RPMI7951 (cell line): ENCODE measurements around the gene SLC38A8. TPM values are rescaled to one million over a fixed set of nuclear protein-coding genes. Genes with fewer than 3 reads are reported as not detected.

ENCODE experiments used
- DNase-seq: peaks from one replicate; pipeline ENCODE4 v3.0.0-alpha.2; 2012; ENCODE audit warnings: low read depth
- total RNA-seq: library from RNA; depleted of rRNA; stranded (reverse); fragments of >200 nt; shearing (Covaris generic); gene quantifications from 2 replicates; pipeline ENCODE4 v1.2.3, GENCODE V29; 2014; rRNA removed

Gene SLC38A8
- total RNA-seq, 1 experiment from 2014 or later = not detected

DNA sequence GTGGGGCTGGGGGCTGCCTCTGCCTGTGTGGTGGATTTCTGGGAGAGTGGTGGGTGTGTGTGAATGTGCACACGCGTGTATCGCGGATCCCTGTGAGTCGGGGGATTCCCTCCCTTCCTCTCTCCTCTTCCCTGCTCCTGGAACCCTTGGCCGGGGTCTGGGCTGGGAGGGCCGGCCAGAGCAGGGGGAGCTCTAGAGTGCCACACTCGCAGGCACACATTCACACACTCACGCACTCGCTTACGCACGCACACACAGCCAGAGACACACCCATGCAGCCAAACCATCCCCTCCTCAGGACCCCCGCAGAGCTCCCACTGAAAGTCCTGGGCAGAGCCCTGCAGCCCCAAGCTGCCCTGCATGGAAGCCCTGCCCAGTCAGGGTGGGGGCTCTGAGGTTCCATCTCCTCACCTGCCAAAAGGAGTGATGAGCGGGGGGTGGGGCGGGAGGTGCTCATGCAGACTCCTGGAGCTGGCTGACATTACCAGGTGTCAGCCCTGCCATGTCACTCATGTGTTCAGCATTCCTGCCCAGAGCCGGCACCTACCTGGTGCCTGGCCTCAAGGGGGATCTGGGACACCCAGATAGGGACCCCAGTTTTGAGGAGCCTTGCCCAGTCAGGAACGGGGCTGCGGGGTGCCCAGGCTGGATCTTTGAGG lies 72.7 kb downstream of the SLC38A8 start:
- DNase-seq = no peak

DNA sequence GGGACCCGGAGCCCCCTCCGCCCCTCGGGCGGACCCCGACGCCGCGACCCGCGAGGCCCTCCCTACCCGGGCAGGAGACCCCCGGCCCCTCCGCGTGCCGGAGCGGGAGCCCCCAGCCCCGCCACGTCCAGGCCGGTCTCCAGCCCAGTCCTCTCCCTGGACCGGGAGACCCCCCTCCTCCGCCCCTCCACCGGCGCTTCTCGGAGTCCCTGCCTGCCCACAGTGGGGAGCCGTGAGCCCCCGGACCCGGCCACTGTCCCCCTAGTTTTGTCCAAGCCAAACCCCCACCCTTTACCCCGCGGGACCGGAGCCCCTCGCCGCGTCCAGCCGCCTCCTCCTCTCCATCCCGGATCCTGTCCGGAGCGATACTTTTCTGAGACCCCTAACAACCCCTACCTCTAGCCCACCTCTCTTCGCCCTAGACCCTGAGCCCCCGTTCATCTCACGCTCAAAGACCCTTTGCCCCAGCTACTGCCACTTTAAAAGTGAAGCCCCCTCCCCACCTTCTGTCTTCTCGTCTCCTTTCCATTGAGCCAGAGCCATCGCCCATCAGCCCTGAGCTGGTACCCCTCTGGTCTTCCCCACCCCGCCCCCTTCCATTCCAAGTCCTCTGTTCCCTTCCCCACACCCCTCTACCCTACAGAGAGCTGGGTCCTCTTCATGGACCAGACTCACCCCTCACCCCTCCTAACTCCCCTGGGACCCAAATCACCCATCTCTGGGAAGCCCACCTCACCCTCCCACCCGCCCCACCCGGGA lies 73.5 kb downstream of the SLC38A8 start:
- no peak for DNase-seq

DNA sequence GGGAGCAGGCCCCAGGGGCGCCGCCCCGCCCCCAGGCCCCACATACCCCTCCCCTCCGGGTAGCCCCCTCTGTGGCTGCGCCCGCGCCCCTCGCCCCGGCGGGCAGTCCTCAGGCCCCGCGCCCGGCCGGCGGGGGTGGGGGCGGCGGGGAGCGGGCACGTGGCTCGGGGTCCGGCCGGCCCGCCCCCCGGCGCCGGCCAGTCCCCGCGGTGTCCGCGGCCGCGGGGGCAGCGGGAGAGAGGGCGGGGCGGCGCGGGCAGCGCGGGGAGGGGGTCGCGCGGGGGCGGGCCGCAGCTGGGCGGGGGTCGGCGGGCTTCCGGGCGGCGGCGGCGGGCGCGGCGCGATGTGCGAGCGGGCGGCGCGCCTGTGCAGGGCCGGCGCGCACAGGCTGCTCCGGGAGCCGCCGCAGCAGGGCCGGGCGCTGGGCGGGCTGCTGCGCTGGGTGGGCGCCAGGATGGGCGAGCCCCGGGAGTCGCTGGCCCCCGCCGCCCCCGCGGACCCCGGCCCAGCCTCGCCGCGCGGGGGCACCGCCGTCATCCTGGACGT lies 74.2 kb downstream of the SLC38A8 start:
- DNase-seq = no peak

DNA sequence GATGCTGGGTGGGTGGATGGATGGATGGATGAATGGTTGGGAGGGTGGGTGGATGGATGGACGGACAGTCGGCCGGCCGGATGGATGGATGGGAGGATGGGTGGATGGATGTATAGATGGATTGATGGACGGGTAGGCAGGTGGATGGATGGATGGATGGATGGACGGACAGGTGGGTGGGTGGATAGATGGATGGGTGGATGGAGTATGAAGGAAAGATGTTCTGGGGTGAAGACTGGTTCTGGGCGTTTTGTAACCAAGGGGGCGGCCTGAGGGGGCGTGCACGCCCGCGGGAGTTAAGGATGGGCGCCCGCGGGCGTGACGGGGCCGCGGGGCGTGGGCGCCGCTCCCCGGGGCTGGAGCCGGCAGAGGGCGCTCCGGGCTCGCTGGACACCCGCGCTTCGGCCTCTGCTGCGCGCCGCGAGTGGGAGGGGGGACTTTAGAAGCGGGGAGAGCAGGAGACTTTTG lies 74.7 kb downstream of the SLC38A8 start, which contains the start of gene NECAB2:
TSS of gene NECAB2 (plus strand) at position 407 of the 468 bp plus-strand sequence. CDS start 405 bp downstream, outside the sequence.
- no peak for DNase-seq

DNA sequence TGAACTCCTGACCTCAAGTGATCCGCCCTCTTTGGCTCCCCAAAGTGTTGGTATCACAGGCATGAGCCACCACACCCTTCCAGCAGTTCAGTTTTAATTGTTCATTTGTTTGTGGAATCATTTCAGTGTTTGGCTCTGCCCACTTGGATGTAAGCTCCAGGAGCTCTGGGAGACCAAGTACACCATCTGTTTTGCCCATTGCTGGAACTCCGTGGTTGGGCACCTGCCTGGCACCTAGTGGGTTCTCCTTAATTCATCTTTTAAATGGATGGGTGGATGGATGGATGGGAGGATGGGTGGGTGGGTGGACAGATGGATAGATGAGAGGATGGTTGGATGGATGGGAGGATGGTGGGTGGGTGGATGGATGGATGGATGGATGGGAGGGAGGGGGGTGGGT lies 75.5 kb downstream of the SLC38A8 start:
- DNase-seq = no peak

DNA sequence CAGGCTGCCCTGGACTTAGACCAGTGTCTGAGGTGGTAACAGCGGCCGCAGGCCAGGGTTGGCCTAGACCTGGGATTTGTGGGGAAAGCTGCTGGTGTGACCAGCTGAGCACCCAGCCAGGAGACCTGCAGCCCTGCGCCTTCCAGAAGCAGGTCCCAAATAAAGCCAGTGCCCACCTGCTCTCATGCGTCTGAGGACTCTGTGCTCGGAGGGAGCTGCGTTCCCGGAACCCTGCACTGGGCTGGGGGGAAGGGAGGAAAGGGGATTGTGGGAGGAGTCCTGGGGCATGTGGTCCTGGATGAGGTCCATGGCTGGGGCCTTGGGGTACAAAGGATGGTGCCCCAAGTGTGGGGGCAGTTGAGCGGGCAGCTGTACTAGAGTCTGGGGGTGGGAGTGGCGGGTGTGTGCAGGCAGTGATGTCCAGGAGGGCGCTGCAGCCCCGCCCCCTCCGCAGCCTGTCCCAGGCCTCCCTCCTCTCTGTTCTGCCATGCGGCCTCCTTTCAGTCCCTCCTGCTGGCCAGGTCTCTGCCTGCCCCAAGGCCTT lies 76.4 kb downstream of the SLC38A8 start:
- DNase-seq = no peak

DNA sequence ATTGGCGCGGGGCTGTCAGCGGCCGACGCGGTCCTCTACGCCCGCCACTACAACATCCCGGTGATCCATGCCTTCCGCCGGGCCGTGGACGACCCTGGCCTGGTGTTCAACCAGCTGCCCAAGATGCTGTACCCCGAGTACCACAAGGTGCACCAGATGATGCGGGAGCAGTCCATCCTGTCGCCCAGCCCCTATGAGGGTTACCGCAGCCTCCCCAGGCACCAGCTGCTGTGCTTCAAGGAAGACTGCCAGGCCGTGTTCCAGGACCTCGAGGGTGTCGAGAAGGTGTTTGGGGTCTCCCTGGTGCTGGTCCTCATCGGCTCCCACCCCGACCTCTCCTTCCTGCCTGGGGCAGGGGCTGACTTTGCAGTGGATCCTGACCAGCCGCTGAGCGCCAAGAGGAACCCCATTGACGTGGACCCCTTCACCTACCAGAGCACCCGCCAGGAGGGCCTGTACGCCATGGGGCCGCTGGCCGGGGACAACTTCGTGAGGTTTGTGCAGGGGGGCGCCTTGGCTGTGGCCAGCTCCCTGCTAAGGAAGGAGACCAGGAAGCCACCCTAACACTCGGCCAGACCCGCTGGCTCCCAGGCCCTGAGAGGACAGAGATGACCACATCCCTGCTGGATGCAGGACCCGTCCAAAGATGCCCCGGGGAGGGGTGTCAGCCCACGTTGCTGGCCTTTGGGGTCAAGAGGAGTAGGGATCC lies 77.0 kb downstream of the SLC38A8 start:
- DNase-seq = no peak

DNA sequence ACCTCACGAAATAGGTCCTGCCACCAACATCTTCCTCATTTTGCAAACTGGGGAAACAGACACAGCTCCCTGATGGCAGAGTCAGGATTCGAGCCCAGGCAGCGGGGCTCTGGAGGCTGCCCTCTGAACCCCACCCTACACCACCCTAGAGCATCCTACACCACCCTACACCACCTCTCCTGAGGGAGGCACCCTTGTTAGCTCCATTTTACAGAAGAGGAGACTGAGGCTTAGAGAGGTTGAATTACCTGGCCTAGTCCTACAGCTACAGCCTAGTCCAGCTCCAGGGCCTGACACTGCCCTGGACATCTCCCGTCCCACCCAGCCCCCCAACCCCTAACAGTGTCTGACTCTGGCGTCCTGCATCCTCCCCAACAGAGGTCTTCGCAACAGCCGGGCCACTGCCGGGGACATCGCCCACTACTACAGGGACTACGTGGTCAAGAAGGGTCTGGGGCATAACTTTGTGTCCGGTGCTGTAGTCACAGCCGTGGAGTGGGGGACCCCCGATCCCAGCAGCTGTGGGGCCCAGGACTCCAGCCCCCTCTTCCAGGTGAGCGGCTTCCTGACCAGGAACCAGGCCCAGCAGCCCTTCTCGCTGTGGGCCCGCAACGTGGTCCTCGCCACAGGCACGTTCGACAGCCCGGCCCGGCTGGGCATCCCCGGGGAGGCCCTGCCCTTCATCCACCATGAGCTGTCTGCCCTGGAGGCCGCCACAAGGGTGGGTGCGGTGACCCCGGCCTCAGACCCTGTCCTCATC lies 77.7 kb downstream of the SLC38A8 start:
- DNase-seq = no peak

DNA sequence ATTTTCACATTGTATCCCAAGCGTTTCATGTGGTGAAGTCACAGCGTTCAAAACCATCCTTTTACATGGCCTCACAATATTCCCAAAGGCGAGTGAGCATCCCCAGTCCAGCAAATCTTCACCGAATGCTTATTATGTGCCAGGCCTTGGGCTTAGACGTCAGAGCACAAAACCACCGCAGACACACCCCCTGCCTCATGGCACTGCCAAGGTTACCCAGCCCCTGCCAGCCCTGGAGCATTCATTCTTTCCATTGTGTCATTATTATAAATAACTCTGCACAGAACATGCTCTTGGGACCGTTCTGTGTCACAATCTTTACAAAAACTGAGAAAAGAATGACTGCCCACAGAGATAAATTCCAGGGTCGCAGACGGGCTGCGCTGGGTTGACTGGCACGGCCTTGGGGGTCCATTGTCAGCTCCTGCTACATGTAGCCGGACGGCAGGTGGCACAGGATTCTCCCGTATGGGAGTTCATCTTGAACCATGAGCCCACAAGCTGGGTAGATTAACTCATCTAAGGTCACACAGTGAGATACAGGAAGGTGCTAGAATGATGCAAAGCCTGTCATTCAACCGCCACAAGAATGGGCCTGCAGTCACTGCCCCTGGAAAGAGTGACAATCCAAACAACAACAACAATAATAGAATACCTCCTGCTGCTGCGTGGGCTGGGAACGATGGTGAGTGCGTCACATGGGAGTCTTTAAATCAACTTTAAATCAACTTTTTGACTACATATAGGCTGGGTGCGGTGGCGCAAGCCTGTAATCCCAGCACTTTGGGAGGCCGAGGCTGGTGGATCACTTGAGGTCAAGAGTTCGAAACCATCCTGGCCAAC lies 79.1 kb downstream of the SLC38A8 start:
- no peak for DNase-seq

DNA sequence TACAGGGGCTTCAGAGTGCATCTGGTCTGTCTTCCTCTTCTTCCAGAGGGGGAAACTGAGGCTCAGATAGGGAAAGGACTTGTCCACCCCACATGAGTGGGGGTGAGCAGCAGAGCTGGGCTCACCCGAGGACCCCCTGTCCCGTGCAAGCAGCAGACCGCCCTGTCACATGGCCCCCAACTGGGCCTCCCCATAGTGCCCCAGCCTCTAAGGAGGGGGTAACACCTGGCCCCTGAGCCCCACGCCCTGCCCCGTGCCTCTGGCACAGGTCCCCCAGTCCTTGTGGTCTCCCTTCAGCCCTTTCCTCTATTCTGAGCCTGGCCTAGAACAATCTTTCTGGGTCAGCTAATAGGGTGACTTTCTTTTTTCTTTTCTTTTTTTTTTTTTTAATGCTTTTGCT lies 81.0 kb downstream of the SLC38A8 start:
- no peak for DNase-seq

DNA sequence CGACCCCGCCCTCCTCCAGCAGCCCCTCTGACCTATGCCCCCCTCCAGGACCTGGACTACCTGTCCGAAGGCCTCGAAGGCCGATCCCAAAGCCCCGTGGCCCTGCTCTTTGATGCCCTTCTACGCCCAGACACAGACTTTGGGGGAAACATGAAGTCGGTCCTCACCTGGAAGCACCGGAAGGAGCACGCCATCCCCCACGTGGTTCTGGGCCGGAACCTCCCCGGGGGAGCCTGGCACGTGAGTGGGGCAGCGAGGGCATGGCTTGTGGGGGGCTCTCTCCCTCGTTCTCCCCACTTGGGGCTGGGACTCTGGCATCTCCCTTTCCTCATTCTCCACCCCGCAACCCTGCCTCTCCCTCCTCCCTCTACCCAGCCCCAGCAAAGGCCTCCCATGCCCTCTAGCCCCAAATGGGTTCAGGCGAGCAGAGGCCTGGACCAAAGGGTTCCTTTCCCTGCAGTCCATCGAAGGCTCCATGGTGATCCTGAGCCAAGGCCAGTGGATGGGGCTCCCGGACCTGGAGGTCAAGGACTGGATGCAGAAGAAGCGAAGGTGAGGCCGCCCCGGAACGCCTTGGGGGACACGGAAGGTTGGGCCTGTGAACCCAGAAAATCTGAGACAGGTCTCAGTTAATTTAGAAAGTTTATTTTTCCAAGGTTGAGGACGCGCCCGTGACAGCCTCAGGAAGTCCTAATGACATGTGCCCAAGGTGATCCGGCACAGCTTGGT lies 81.9 kb downstream of the SLC38A8 start:
- no peak for DNase-seq

Other genes with a start within 250 kb of the SLC38A8 start
- 128 and 167 TPM in 2 replicates for gene HSBP1, start 234.8 kb downstream of the SLC38A8 start, total RNA-seq
- gene MLYCD, start 143.7 kb downstream of the SLC38A8 start, total RNA-seq = 1.1 and 1.4 TPM in 2 replicates
- 4.2 and 4.3 TPM in 2 replicates for gene OSGIN1, start 89.6 kb downstream of the SLC38A8 start, total RNA-seq
- not detected in 2 replicates for gene NECAB2, start 74.6 kb downstream of the SLC38A8 start, total RNA-seq
- gene MBTPS1, start 74.1 kb upstream of the SLC38A8 start, total RNA-seq = 38.2 and 38.6 TPM in 2 replicates
- gene HSDL1, start 102.4 kb upstream of the SLC38A8 start, total RNA-seq = 18.2 and 18.6 TPM in 2 replicates
- not detected in 2 replicates for gene DNAAF1, start 102.5 kb upstream of the SLC38A8 start, total RNA-seq
- 9.0 and 9.4 TPM in 2 replicates for gene TAF1C, start 144.3 kb upstream of the SLC38A8 start, total RNA-seq
- not detected in 2 replicates for gene ADAD2, start 148.4 kb upstream of the SLC38A8 start, total RNA-seq
- gene KCNG4, start 197.2 kb upstream of the SLC38A8 start, total RNA-seq = not detected in 2 replicates